SK-N-SH (cell line): ENCODE data around the gene RUFY3.

ENCODE experiments used
- CHD2 ChIP-seq: fragments of 150-350 bp; IDR thresholded peaks from 2 replicates; pipeline ENCODE4 v1.6.1; 2018; ENCODE audit warnings: low read length; ENCODE audit not compliant: partially characterized antibody
- ELF1 ChIP-seq: IDR thresholded peaks from 2 replicates; pipeline ENCODE4 v1.4.0; 2012
- EP300 ChIP-seq, 2 experiments: IDR thresholded peaks; 2 replicates each; pipeline versions ENCODE4 v1.4.0 to v1.6.1; 2012; ENCODE audit warnings: borderline replicate concordance in 1 of 2, low read depth in 1 of 2, low read length in 1 of 2
- GABPA ChIP-seq: IDR thresholded peaks from 2 replicates; pipeline ENCODE4 v1.4.0; 2012; ENCODE audit warnings: low read depth, mild to moderate bottlenecking
- MXI1 ChIP-seq: IDR thresholded peaks from 2 replicates; pipeline ENCODE4 v1.6.1; 2012; ENCODE audit warnings: mild to moderate bottlenecking, low read depth, low read length, improper control_type of control experiment
- POLR2AphosphoS5 ChIP-seq: IDR thresholded peaks from 2 replicates; pipeline ENCODE4 v1.6.1; 2012; ENCODE audit warnings: low read depth, low read length
- RXRA ChIP-seq: IDR thresholded peaks from 2 replicates; pipeline ENCODE4 v1.4.0; 2012; ENCODE audit warnings: low read depth, mild to moderate bottlenecking, borderline replicate concordance
- SMC3 ChIP-seq: IDR thresholded peaks from 2 replicates; pipeline ENCODE4 v1.6.1; 2012; ENCODE audit warnings: low read depth, low read length, improper control_type of control experiment
- YY1 ChIP-seq: IDR thresholded peaks from 2 replicates; pipeline ENCODE4 v1.4.0; 2012; ENCODE audit warnings: low read depth, mild to moderate bottlenecking
- TF ChIP-seq, protein P1 (sequence below): fragments of 200-600 bp; sonication (generic); IDR thresholded peaks from 2 replicates; pipeline ENCODE4 v1.6.1; 2017; ENCODE audit warnings: antibody characterized with exemption, mild to moderate bottlenecking, moderate library complexity
- TF ChIP-seq, protein P2 (sequence below): IDR thresholded peaks from 2 replicates; pipeline ENCODE4 v1.6.1; 2012; ENCODE audit warnings: mild to moderate bottlenecking, low read depth, low read length, moderate library complexity
- TF ChIP-seq, protein P3 (sequence below): fragments of 150-350 bp; IDR thresholded peaks from 2 replicates; pipeline ENCODE4 v1.6.1; 2017; ENCODE audit warnings: antibody characterized with exemption, low read length, low read depth, borderline replicate concordance

DNA sequence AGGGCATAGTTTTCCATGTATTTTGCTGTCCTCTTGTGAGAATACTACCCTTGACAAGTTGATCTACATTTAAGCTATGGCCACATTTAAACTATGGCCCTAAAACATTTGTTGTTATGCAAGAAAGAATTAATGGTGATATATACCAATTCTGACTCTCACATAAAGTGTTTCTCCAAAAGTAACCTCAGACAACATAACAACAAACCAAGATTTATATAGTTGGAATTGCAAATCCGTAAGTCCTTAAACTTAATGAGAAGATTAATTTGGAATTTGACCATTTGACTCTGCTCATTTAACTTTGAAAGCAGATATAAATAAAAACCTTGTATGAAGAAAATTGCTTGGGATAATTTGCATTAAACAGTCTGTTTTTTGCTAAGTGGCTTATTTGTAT lies 38.9 kb downstream of the RUFY3 start:
- TF ChIP-seq, protein P1, sequence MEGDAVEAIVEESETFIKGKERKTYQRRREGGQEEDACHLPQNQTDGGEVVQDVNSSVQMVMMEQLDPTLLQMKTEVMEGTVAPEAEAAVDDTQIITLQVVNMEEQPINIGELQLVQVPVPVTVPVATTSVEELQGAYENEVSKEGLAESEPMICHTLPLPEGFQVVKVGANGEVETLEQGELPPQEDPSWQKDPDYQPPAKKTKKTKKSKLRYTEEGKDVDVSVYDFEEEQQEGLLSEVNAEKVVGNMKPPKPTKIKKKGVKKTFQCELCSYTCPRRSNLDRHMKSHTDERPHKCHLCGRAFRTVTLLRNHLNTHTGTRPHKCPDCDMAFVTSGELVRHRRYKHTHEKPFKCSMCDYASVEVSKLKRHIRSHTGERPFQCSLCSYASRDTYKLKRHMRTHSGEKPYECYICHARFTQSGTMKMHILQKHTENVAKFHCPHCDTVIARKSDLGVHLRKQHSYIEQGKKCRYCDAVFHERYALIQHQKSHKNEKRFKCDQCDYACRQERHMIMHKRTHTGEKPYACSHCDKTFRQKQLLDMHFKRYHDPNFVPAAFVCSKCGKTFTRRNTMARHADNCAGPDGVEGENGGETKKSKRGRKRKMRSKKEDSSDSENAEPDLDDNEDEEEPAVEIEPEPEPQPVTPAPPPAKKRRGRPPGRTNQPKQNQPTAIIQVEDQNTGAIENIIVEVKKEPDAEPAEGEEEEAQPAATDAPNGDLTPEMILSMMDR, result no peak
- TF ChIP-seq, protein P2, sequence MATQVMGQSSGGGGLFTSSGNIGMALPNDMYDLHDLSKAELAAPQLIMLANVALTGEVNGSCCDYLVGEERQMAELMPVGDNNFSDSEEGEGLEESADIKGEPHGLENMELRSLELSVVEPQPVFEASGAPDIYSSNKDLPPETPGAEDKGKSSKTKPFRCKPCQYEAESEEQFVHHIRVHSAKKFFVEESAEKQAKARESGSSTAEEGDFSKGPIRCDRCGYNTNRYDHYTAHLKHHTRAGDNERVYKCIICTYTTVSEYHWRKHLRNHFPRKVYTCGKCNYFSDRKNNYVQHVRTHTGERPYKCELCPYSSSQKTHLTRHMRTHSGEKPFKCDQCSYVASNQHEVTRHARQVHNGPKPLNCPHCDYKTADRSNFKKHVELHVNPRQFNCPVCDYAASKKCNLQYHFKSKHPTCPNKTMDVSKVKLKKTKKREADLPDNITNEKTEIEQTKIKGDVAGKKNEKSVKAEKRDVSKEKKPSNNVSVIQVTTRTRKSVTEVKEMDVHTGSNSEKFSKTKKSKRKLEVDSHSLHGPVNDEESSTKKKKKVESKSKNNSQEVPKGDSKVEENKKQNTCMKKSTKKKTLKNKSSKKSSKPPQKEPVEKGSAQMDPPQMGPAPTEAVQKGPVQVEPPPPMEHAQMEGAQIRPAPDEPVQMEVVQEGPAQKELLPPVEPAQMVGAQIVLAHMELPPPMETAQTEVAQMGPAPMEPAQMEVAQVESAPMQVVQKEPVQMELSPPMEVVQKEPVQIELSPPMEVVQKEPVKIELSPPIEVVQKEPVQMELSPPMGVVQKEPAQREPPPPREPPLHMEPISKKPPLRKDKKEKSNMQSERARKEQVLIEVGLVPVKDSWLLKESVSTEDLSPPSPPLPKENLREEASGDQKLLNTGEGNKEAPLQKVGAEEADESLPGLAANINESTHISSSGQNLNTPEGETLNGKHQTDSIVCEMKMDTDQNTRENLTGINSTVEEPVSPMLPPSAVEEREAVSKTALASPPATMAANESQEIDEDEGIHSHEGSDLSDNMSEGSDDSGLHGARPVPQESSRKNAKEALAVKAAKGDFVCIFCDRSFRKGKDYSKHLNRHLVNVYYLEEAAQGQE, result no peak
- TF ChIP-seq GABPA, result no peak
- TF ChIP-seq POLR2AphosphoS5, result no peak
- no peak for TF ChIP-seq CHD2
- TF ChIP-seq EP300 (IDR thresholded peaks at IDR 0.05; ENCODE audit: borderline replicate concordance in 1 of 2, low read depth in 1 of 2, low read length in 1 of 2), result no peak
- TF ChIP-seq YY1, result no peak
- TF ChIP-seq MXI1, result no peak
- TF ChIP-seq SMC3, result no peak
- TF ChIP-seq, protein P3, sequence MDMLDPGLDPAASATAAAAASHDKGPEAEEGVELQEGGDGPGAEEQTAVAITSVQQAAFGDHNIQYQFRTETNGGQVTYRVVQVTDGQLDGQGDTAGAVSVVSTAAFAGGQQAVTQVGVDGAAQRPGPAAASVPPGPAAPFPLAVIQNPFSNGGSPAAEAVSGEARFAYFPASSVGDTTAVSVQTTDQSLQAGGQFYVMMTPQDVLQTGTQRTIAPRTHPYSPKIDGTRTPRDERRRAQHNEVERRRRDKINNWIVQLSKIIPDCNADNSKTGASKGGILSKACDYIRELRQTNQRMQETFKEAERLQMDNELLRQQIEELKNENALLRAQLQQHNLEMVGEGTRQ, result no peak
- no peak for TF ChIP-seq ELF1
- TF ChIP-seq RXRA, result no peak
